EL (cell line): ENCODE measurements around the gene TSHZ3.
A peak's percentile ranks its signal among the peaks of the same experiment; 100 is the strongest.

Experiments
- DNase-seq: peaks from one replicate; pipeline ENCODE4 v3.0.0-alpha.2; 2016

The TSHZ3 gene

DNA sequence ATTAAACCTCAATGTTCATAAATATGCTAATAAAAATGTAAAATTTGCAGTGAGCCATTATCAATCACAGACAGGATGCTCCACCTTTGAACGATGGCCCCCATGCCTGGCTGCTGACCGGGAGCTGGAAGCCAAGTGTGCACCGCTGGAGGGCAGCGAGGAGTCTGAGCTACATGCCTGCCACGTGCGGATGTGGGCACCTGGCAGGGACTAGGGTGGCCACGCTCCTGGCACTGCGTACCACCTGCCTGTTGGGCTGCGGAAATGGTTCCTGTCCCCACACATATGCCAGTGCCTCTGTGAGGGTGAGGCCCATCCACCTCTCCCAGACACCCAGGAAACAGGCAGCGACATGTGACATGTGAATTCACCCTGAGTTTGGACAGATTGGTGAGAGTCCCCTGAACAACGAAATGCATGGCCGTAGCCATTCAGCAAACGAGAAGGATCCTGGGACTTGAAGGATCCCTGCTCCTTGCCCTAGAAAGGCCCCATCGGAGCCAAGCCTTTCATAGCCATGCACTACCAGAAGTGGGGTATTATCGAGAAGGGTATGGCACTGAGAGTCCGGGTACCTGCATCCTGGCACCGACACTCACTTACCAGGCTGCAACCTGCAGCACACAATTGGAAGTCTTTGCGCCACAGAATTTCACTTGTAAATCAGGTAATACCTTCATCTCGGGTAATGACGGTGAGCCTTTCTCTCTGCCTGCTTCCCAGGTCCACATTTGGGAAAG, 35.8 kb downstream of the TSHZ3 start:
- DNase-seq: no peak

DNA sequence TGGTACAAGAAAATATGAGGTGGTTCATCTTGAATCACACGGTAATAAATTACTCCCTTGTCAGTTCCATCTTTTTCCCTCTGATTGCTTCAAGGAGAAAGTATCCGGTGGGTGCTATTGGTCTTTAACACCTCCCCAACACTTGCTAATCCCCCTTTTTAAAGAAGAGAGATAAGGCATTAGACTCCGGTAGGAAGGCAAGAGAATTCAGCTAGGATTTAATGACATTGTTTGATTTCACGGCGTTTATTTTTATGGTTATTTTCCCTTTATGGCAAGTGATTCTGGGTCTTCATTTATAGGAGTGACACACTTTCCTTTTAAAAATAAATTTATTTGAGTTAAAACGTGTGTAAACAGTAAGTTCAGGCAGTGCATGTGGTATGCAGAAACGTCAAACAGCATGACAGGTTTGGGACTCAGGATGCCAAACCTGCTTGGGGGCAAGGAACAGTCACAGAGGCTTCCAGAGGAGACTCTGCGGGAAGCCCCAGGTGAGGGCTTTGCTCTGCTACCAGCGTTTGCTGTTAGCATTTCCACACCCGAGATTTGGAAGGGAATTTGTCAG, 36.5 kb downstream of the TSHZ3 start:
- no peak for DNase-seq

DNA sequence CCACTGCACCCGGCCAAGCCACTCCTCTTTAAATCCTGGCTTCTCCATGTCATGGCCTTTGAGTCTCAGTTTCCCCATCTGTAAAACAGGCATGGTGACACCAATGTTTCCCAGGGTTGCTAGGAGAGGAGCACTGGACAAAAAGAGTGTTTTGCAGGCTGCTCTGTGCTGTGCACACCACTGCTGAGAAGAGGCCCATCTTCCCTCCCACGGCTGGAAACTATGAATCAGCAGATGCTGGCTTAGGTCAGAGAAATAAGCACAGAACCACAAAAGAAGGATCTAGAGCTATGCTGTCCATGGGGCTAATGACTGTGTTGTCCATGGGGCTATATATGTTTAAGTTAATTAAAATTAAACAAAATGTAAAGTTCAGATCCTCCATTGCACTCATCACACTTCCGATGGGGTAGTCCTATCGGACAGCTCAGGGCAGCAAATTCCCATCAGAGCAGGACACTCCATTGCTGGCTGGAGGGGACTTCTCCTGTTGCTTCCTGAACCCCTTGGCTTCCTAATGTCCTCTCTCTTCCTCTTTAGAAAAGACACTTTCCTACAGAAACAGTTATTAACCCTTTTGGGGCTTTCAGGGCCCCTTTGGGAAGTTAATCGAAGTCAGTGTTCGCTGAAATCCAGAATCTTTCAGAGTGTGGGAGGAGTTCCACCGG, 37.1 kb downstream of the TSHZ3 start:
- peak; percentile 46 for DNase-seq

DNA sequence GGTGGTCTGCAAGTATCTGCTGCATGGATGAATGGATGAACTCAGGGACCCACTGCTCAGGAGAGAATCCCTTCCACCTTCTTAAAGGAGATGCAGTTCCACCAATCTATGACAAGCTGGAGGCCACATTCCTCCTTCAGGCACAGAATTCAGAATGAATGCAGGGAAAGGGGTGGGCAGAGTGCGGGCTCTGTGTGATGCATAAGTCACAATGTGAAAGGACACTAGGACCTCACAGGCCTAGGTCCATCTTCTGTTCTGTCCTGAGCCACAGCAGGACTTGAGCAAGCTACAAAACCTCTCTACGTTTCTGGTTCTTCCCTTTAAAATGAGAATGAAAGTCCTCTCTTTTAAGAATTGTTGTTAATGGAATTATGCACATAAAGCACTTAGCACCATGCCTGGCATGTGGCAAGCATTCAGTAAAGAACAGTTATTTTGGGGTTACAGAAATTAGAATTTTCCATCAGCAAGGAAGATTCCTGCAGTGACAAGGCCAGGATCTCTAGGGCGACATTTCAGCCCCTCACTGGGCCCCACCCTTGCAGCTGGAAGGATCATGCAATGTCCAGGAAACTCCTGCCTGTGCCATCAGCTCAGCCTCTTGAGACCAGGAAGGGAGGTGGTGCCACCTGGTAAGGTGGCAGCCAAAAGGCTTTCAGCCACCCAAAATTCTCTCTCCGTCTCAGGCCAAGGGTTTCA, 38.7 kb downstream of the TSHZ3 start:
- DNase-seq: no peak

DNA sequence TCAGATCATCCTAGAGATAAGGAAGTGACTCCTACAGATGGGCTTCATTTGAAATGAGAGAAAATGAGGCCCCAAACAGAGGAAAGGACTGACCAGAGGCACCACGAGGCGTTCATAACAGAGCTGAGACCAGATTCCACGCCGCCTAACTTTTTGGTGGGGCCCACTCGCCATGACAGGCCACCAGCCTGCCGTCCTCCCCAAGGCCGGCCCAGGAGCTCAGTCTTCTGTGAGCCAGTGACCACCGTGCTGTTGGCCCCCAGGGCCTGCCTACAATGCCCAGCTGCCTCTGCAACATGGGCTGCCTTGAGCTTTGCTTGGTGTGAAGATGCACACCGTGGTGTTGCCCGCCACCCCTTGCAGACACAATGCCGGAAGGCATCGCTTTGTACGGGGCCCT, 40.5 kb downstream of the TSHZ3 start:
- DNase-seq: no peak

DNA sequence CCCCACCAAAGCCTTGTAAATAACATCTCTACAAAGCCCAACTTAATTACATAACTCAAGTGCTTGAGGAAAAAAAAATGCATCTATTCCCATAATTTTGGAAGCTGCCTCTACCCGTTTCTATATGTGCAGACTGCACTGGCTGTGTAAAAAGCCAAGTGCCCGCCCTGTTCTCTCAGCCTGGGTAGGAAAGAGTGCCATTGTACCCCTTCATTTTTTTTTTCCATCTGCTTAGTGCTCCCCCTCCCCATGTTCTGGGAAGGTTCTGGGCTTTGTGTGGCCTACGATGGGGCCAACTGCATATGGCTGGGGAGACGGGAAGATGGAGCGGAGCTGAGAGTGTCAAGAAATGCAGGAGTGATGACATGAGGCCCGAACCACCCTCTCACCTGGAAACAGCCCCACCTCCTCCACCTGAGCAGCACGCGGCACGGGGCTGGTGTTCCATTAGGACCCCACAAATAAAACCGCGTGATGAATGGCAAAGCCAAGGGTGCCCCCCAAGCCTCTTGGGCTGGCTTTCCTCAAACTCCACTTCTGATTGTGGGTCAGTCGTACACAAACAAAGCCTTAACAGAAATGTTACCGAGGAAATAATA, 42.1 kb downstream of the TSHZ3 start:
- DNase-seq: no peak

DNA sequence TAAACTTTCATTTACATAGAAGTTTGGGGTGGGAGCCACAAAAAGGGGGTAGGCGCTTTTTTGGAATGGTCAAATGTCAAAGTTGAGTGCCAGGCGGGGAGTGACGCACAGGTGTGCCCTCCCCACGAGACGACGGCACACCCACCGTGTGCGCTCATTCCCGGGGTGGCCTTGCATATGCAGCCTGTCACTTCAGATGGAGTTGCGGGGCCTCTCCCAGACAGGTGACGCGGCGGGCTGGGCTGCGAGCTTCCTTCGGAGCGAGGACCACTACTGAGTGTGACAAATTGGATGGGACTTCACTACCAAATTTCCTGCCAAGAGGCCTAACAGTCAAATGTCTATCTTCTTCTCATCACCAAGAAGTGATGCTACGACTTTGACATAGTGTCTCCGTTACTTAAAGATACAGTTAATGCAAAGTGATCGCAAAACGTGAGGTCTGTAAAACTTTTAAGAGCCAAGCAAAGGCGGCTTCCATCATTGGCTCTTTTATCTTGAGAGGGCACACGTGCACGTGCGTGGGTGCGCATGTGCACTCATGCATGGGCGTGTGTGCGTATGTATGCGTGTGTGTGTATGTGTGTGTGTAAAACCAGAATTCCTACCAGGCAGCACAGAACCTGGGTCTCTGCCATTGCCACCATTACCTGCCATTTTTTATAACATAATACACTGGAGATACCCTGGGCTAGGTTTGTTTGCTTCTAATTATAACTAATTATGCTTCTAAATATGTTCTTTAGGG, 43.1 kb downstream of the TSHZ3 start:
- no peak for DNase-seq

DNA sequence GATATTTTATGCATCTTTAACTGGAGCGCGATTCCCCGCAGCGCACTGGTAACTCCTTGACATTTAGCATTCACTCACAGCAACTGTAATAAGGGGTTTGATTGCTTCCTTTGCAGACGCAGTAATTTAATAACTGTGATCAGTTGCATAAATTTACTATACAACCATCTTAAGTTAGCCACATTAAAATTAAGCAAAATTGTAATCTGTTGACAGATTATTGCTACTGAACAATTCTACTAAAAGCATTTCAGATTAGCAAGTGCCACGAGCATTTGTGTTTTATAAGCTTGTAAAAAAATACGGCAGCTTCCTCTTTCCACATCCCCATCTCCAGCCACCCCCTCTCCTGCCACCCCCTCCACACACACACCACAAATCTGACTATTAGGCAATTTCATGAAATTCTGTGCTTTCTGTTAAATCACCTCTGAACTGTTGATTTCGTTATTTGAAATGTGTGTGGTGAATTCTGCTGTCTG, 44.4 kb downstream of the TSHZ3 start:
- DNase-seq: no peak

DNA sequence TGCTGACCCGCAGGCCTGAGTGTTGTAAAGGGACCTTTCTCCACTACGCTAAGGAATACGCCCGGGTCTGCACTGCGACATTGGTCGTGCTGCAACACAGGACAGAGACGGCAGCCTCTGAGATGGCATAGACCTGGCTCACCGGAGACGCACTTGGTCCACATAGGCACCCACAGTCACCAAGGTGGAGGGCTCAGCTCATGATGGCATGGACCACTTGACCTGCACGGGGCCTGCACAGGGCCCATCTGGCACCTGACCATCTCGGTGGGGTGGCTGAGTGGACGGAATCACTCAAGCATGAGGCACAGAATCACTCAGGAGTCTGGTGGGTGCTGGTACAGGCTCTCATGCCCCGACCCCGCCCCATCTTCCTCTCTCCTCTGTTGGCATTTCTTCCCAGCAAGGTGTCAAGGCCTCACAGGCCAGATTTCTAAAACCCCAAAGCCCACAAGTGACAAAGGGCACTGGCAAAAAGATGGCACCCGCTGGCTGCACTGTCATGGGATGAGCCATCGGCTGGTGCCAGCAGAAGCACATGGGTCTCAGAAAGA, 45.9 kb downstream of the TSHZ3 start:
- no peak for DNase-seq

DNA sequence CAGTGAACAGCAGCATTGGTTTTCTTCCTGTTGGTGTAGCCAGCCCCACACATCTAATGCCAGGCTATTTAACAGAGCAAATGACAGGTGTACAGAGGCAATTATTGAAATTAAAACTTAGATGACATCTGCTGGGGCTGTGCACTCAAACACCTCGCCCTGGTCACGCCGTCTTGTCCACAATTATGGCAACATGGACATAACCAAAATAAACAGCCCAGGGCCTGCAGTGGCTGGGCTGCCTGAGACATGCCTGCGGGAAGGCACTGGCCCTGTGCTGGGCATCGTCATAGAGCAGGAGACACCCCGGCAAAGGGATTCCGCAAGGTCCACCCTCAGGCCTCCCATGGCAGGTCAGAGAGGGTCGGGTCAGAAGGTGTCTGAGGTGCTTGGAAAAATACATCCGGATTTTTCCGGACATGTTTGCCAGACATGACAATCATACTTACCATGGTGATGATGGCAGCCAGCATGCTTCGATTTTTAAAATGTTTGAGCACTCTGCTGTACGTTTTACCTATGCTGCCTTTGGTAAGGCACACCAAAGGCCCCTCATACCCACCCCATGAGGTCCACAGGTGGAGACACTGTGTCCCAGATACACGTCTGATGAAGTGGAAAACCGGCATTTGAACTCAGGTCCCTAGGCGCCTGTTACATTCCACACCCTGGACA, 47.8 kb downstream of the TSHZ3 start:
- no peak for DNase-seq

DNA sequence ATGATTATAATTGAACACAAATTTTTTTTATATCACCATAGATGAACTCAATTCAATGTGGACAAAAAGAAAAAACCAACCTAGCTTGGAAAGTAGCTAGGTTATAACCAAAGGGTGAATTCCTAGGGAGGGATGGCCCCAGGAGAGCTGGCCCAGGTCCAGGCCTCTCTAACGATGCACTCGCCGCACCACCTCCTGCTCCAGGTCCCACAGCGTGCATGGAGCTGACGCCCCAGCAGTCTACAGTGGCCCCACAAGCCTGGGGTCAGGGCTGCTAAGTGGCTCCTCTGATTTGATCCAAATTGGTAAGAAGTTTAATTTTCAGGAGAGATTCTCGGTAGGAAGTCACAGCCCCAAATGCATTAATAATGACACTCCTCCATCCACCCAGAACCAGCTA, 48.8 kb downstream of the TSHZ3 start:
- no peak for DNase-seq

DNA sequence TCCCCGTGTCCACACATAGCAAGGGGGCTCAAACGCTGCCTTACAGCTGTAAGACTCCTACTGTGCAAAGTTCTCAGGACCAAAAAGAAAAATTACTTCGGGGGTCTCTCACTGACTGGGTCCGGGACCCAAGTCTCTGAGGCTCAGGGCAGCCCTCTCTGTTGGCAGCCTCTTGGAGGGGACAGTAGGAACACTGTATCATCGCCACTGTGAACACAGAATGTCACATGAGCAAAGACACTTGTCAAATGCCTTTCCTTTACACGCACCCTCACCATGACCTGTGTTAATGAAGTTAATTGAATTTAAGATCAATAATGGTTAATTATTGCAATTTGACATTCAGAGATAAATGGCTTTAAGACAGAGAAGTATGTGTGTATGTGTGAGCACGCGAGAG, 49.6 kb downstream of the TSHZ3 start:
- DNase-seq: no peak

DNA sequence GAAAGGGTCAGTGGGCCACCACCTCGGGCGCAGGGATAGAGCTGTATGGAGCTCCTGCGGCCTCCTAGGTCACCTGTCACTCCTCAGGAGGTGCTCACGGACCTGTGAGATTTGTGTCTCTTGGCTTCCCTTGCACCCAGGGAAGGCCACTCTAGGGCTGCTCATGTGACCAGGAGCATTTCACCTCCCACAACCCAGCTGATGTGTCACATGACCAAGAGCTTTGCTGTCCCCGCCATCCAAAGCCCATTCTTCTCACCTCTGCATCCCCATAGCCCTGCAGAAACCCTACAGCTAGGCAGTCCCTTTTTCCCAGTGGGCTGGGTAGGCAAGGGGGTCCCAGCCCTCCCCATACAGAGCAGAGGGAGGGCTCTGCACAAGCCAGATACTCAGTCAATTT, 51.2 kb downstream of the TSHZ3 start:
- no peak for DNase-seq

DNA sequence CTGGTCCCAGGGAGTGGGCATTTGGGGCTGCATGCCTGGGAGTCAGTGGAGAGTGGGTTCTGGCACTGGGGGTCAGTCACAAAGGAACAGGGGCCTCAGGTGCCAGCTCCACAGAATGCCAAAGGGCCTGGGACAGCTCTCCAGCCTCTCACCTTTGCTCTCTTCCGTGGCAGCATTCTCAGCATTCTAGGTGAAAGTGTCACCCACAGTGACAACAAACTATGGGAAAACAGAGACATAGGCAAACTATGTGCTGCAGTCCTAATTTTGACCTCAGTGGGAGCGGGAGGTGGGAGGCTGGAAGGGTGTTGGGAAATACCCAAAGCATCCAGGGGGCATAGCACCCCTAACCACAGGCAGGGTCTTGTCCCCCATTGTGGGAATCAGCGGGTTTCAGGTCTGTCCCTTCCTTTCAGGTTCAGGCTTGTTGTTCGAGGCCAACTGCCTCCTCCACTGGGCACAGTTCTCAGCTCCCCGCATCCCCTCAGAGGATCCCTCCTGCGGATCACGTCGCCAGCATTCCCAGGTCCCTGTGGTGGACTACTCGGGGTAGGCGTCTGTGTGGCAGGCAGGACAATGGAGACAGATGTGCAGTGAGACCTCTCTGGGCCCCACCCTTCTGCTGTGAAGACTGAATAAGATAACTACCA, 52.4 kb downstream of the TSHZ3 start:
- DNase-seq: no peak

DNA sequence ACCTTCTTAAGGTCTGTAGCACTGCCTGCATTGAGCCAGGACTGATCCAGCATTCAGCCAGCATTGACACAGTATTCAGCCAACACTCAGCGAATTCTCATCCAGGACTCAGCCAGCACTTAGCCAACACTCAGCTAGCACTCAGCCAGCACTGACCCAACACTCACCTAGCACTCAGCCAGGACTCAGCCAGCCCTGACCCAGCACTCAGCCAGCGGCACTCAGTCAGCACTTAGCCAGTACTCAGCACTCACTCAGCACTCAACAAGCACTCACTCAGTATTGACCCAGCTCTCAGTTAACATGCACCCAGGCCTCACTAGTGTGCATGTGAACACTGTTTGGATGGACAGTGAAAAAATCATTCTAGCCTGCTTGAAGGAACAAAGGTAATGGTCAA, 55.0 kb downstream of the TSHZ3 start:
- DNase-seq: no peak

DNA sequence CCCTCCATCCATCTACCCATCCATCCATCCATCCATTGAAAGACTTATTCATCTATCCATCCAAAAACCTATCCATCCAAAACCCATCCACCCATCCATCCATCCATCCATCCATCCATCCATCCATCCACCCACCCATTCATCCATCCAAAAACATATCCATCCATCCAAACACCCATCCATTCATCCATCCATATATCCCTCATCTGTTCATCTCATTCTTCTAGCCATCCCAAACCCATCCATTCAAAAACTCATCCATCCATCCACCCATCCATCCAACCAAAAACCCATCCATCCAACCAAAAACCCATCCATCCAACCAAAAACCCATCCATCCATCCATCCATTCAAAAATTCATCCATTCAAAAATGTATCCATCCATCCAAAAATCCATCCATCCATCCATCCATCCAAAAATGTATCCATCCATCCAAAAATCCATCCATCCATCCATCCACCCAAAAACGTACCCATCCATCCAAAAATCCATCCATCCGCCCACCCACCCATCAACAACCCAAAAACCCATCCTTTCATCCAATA, 56.5 kb downstream of the TSHZ3 start:
- DNase-seq: no peak

DNA sequence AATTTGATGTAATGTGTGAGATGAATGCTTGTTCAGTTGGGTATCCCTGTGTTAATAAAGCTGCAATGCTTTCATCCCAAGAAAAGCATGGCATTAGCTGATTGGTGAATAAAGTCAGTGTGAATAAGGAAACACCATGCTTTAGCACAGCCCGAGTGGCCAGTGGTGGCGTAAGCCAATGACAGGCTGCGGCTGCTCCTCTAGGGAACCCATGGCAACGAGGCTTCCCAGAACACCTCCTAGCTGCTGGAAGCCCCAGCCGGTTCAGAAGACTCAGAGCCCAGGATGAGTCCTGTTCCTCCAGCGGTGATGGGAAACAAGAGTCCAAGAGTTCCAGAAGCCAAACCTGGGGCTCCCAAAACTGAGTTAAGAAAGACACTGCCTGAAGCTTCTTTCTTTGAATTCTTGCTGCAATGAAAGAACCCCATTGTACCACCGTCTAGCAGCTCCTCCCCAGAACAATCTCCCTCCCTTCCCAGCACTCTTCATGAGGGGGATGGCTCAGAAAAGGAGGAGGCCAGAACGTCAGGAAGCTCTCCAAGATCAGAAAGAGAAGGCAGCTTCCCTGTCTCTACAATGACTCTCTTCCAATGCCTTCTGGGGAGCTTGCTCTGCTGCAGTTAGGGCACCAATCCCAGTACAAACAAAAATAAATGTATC, 58.2 kb downstream of the TSHZ3 start:
- DNase-seq: no peak

DNA sequence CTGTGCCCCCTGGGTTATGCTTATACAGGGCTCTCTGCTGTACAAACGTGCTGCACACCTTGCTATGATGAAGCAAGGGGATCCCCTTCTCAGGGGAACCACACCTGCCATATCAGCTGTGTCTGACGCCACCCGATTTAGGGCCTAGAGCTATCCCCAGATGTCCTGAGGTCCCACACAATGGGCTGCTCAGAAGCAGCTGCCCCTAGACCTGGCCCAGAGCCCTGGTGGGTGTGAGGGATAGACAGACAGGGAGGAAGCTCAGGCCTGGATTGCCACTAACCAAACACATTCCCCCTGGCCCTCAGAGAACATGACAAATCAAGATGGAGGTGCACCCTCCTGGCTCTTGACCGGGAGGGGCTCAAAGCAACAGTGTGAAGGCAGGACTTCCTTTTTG, 59.3 kb downstream of the TSHZ3 start:
- DNase-seq: no peak

DNA sequence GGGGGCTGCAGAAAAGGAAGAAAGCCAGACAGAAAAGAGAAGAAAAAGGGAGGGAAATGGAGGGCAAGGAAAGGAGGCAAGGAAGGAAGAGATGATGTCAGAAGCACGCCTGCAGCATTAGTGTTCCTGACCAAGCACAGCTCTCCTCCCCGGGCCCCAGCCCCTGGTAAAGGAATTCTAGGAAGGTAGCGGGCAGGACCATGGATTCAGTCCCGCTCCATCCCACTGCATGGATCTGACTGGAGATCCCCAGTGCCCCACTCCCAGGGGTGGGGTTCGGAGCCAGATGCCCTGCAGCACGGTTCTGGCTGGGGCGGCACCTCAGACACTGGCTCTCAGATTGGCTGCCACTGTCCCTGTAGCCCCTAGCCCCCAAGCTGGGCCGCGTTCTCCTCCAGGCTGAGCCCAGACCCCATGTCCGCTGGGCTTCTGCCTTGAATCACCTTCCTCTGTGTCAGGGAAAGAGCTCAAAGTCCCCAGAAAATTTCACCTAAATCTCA, 59.8 kb downstream of the TSHZ3 start:
- DNase-seq: no peak

DNA sequence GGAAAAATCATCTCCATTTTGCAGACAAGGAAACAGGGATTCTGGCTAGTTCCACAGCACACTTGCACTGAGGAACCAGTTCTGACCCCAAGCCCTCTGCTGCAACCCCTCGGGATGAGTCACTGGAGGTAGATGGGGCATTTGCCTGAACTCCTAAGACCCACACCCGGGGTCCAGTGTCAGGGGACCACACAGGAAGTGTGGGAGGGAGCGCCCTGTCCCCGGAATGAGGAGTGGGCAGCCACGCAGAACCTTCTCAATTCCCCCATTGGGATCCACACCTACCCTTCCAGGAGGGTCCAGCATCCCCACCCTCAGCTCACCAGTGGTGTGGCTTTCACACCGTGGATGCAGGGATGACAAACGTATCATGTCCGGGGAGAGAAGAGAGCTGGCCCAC, 62.7 kb downstream of the TSHZ3 start:
- DNase-seq: no peak
